Measurements from ENCODE around the gene PTEN.
"Not testable (repeated sequence)": the region's sequence is repeated elsewhere in the genome, so short reads cannot be mapped to it uniquely, and the experiment has no call there.

The PTEN gene

DNA sequence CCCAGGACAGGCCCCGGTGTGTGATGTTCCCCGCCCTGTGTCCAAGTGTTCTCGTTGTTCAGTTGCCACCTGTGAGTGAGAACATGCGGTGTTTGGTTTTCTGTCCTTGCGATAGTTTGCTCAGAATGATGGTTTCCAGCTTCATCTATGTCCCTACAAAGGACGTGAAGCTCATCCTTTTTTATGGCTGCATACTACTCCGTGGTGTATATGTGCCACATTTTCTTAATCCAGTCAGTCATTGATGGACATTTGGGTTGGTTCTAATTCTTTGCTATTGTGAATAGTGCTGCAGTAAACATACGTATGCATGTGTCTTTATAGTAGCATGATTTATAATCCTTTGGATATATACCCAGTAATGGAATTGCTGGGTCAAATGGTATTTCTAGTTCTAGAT, 34.5 kb downstream of the PTEN start:
- H3K27me3 Mint-ChIP-seq, H3K4me1 Mint-ChIP-seq, DNase-seq, H3K4me3 Mint-ChIP-seq, H3K27ac Mint-ChIP-seq, CTCF ChIA-PET: not testable (repeated sequence)
- H3K36me3 Mint-ChIP-seq = peaks cover 82% of the 10 kb centered on the region
- H3K9me3 Mint-ChIP-seq = peaks cover 32% of the 10 kb centered on the region

DNA sequence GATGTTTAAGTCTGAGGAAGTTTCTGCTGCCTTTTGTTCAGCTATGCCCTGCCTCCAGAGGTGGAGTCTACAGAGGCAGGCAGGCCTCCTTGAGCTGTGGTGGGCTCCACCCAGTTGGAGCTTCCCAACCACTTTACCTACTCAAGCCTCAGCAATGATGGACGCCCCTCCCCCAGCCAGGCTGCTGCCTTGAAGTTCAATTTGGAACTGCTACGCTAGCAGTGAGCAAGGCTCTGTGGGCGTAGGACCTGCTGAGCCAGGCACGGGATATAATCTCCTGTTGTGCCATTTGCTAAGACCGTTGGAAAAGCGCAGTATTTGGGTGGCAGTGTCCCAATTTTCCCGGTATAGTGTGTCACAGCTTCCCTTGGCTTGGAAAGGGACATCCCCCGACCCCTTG, 40.0 kb downstream of the PTEN start:
- Mint-ChIP-seq H3K9me3 (peaks cover 38% of the 10 kb centered on the region), H3K36me3 (peaks cover 93% of the 10 kb centered on the region), H3K4me1 (peaks cover 11% of the 10 kb centered on the region)
- H3K27ac Mint-ChIP-seq, CTCF ChIA-PET, H3K4me3 Mint-ChIP-seq, H3K27me3 Mint-ChIP-seq, DNase-seq: not testable (repeated sequence)

DNA sequence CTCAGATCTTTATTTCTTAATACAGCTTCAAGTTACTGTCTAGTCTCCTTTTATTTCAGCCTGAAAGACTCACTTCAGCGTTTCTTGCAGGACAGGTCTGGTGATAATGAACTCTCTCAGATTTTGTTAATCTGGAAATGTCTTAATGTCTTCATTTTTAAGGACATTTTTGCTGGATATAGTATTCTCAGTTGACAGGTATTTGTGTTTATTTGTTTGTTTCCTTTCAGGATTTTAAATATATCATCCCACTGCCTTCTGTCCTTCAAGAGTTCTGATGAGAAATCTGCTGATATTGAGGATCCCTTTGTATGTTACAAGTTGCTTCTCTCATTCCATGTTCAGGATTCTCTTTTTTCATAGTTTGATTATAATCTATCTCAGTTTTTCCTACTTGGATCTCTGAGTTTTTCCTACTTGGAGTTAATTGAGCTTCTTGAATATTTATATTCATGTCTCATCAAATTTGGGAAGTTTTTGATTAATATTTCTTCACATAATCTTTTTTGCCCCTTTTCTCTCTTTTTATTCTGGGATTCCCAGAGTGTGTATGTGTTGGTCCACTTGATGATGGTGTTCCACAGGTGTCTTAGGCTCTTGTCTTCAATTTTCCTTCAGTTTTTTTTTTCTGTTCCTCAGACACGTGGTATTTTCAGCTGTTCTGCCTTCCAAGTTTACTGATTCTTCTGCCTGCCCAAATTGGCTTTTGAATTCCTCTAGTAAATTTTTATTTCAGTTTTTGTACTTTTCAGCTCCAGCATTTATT, 49.9 kb downstream of the PTEN start:
- DNase-seq = no peak
- no peak overlapping the region for H3K27ac Mint-ChIP-seq
- no peaks in the 10 kb centered on the region for H3K27me3 Mint-ChIP-seq
- H3K4me3 Mint-ChIP-seq = no peak overlapping the region
- peaks cover 72% of the 10 kb centered on the region for H3K36me3 Mint-ChIP-seq
- peaks cover 26% of the 10 kb centered on the region for H3K4me1 Mint-ChIP-seq
- peaks cover 28% of the 10 kb centered on the region for H3K9me3 Mint-ChIP-seq
- CTCF ChIA-PET = interaction anchor here (0.6 kb wide), 1 partner anchor 16 kb away, joined by 3 read pairs; no protein-coding TSS in a partner anchor

DNA sequence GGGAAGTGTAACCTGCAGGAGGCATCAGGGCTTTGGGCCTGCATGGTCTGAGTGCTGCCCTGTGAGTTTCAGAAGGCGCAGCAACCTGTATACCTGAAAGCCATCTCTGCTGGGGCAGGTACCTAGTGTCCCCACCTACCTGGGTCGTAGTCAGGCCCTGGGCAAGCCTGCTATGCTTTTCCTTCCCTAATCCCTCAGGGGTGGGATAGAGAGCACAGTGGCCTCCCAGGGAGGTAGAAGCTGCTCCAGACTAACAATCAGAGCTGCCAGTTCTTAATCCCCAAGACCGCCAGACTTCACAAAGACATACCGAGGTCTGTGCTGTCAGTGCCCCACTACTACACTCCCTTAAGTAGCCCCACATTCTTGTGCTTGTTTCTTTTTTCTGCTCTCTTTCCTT, 52.0 kb downstream of the PTEN start:
- no peak for DNase-seq
- Mint-ChIP-seq H3K4me1 (peaks cover 37% of the 10 kb centered on the region), H3K9me3 (peaks cover 28% of the 10 kb centered on the region), H3K36me3 (peaks cover 75% of the 10 kb centered on the region), H3K4me3 (no peak overlapping the region), H3K27me3 (no peaks in the 10 kb centered on the region), H3K27ac (no peak overlapping the region)
- CTCF ChIA-PET = no interaction called here

DNA sequence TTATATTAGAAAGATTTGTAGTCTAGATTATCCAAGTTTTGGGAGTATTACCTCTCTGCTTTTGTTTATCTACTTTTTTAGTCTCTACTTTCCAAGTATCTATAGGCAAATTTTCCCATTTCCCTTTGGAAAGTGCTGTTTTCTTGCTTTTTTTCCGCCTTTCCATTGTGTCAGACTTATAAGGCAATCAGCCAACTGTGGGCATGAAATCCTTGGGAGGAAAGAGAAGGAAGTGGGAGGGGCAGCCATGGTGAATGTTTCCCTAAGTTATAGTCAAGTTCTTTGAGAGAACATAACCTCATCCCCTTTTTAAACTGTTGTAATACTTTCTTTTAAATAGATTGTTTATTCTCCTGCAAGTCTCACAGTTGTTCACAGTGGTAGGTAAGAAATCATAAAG, 52.6 kb downstream of the PTEN start:
- peaks cover 77% of the 10 kb centered on the region for H3K36me3 Mint-ChIP-seq
- H3K4me1 Mint-ChIP-seq = peaks cover 37% of the 10 kb centered on the region
- H3K27ac Mint-ChIP-seq = no peak overlapping the region
- no peak overlapping the region for H3K4me3 Mint-ChIP-seq
- CTCF ChIA-PET = no interaction called here
- no peaks in the 10 kb centered on the region for H3K27me3 Mint-ChIP-seq
- no peak for DNase-seq
- H3K9me3 Mint-ChIP-seq = peaks cover 25% of the 10 kb centered on the region

DNA sequence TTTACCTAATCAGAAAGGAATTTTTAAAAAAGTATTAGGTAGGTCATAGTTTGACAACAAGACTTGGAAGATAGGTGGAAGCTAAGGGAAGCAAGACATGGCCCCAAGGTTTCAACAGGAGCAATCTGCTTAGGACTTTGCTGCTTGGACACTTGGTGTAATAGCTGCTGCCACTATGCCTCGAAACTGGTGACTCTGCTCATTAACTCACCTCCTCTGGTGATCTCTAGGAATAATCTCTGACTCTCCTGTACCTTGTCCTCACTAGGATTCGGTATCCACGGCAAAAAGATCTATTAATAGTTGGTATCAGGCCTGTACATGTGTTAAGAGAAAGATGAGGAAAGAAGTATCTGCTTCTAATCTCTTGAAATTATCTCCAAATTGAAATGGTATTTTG, 53.1 kb downstream of the PTEN start:
- Mint-ChIP-seq H3K27ac (no peak overlapping the region), H3K4me1 (peaks cover 37% of the 10 kb centered on the region), H3K9me3 (peaks cover 23% of the 10 kb centered on the region), H3K36me3 (peaks cover 74% of the 10 kb centered on the region), H3K4me3 (no peak overlapping the region), H3K27me3 (no peaks in the 10 kb centered on the region)
- no peak for DNase-seq
- CTCF ChIA-PET = no interaction called here

DNA sequence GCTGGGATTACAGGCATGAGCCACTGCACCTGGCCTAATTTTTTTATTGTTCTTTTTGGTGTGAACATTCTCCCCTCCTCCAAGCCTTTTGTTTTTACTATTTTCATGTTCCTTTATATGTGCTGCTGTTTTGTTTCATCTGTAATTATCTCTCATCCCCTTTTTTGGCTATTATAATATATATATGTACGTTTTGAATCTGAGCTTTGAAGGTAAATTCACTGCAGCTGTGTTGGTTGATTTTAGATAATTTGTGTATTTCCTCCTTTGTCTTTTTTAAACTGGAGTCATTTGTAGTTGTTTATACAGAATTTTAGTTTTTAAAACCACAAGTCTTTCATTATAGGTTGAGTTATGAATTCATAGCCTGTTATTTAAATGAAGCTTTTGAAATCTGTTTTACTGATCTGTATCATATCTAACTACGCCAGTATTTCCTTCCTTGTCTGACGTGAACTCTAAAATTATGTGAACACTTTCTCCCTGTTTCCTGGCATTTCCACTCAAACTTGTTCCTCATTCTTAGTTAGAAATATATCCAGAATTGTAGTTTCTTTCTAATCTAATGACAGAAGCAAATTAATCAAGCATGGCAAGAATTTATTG, 54.9 kb downstream of the PTEN start:
- peaks cover 50% of the 10 kb centered on the region for H3K4me1 Mint-ChIP-seq
- peaks cover 8% of the 10 kb centered on the region for H3K9me3 Mint-ChIP-seq
- H3K27ac Mint-ChIP-seq = peak overlapping the region; percentile 24
- H3K4me3 Mint-ChIP-seq = no peak overlapping the region
- no peaks in the 10 kb centered on the region for H3K27me3 Mint-ChIP-seq
- DNase-seq = no peak
- CTCF ChIA-PET = interaction anchor here (0.7 kb wide), 1 partner anchor 44 kb away, joined by 3 read pairs; no protein-coding TSS in a partner anchor
- H3K36me3 Mint-ChIP-seq = peaks cover 71% of the 10 kb centered on the region

DNA sequence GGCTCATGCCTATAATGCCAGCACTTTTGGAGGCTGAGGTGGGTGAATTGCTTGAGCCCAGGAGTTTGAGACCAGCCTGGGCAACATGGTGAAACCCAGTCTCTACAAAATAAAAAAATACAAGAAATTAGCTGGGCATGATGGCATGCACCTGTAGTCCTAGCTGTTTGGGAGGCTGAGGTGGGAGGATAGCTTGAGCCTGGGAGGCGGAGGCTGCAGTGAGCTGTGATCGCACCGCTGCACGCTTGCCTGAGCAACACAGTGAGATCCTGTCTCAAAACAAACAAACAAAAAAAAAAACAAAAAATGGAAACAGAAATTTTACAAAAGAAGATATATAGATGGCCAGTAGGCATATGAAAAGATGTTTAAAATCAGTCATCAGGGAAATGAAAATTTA, 57.1 kb downstream of the PTEN start:
- DNase-seq = no peak
- no peaks in the 10 kb centered on the region for H3K27me3 Mint-ChIP-seq
- H3K36me3 Mint-ChIP-seq = peaks cover 73% of the 10 kb centered on the region
- CTCF ChIA-PET = no interaction called here
- H3K4me1 Mint-ChIP-seq = peaks cover 63% of the 10 kb centered on the region
- H3K4me3 Mint-ChIP-seq = no peak overlapping the region
- no peaks in the 10 kb centered on the region for H3K9me3 Mint-ChIP-seq
- no peak overlapping the region for H3K27ac Mint-ChIP-seq

DNA sequence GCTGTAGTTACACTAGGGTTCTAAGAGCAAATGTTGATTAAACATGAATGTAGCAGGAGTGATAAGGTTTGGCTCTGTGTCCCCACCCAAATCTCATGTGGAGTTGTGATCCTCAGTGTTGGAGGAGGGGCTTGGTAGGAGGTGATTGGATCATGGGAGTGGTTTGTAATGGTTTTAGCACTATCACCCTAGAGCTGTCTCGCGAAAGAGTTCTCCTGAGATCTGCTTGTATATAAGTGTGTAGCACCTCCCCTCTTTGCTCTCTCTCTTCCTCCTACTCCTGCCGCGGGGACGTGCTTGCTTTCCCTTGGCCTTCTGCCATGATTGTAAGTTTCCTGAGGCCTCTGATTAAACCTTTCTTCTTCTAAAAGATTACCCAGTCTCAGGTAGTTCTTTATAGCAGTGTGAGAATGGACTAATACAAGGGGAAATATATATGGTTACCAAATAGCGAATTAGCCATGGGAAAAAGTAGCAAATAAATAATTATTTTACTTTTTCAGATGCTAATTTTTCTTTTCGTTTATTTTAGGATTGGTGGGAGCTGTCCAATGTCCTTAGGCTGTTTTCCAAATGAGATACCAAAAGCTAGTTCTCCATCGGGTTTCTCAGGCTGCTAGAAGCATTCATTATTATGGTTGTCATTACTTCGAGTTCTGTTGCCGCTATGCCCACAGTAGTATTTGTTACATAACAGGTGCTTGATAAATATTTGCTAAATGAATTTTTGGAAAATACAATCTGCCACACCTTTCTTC, 58.7 kb downstream of the PTEN start:
- no peak overlapping the region for H3K4me3 Mint-ChIP-seq
- H3K36me3 Mint-ChIP-seq = peaks cover 74% of the 10 kb centered on the region
- H3K27ac Mint-ChIP-seq = no peak overlapping the region
- H3K9me3 Mint-ChIP-seq = no peaks in the 10 kb centered on the region
- no peaks in the 10 kb centered on the region for H3K27me3 Mint-ChIP-seq
- DNase-seq = no peak
- H3K4me1 Mint-ChIP-seq = peaks cover 62% of the 10 kb centered on the region
- CTCF ChIA-PET = no interaction called here

DNA sequence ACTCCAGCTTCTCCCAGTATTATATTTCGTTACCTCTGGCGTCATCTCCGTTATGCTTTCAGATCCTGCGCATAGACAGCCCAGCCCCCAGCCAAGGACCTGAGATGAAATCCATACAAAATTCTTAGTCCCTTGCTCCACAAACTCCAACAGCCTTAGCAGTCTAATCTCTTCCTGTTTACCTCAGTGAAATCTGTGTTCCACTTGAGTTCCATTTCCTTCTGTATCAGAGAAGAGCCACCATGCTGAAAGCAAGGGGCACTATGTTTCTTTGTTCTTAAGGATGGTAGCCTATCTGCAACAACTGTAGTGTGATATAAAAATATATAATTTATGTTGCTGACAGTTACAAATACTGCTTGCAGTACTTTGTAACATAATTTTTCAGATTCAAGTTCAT, 59.8 kb downstream of the PTEN start:
- Mint-ChIP-seq H3K9me3 (no peaks in the 10 kb centered on the region), H3K4me3 (no peak overlapping the region), H3K27ac (no peak overlapping the region), H3K4me1 (peaks cover 55% of the 10 kb centered on the region), H3K36me3 (peaks cover 78% of the 10 kb centered on the region), H3K27me3 (no peaks in the 10 kb centered on the region)
- DNase-seq = no peak
- CTCF ChIA-PET = no interaction called here

DNA sequence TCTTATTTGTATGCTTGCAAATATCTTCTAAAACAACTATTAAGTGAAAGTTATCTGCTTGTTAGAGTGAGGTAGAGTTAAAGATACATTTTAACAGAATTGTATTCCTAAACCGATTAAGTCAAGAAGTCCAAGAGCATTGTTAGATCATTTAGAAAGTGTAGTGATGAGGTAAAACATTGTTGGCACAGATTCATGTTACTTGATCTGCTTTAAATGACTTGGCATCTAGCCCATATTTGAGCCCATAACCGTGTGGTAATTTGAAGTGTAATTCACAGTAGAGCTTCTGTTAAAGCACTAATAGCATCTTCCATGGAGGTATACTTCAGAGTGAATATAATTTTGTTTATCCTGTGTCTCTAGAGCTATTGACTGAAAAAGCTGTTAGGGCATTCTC, 62.1 kb downstream of the PTEN start:
- Mint-ChIP-seq H3K36me3 (peaks cover 70% of the 10 kb centered on the region), H3K27ac (no peak overlapping the region), H3K4me3 (no peak overlapping the region), H3K9me3 (no peaks in the 10 kb centered on the region), H3K4me1 (peaks cover 53% of the 10 kb centered on the region), H3K27me3 (no peaks in the 10 kb centered on the region)
- no peak for DNase-seq
- CTCF ChIA-PET = no interaction called here

DNA sequence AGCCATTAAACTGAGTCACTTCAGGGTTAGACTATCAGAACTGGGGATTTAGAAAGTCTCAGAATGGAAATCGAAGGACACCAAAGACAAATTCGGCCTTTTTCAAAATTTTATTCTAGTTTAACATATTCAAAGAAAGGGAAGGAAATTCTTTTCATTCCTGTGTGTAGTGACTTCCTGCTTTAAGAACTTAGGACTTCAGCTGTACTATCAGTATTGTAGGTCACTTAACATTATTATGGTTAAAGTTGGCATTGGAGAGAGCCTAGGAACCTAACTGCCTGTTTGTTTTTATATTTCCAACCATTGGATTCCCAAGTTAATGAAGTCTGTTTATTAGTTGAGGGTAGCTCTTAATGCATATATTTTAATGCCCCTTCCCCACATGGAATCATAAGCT, 63.7 kb downstream of the PTEN start:
- no peak overlapping the region for H3K27ac Mint-ChIP-seq
- no peaks in the 10 kb centered on the region for H3K9me3 Mint-ChIP-seq
- CTCF ChIA-PET = no interaction called here
- H3K4me1 Mint-ChIP-seq = peaks cover 52% of the 10 kb centered on the region
- no peak overlapping the region for H3K4me3 Mint-ChIP-seq
- DNase-seq = no peak
- peaks cover 63% of the 10 kb centered on the region for H3K36me3 Mint-ChIP-seq
- H3K27me3 Mint-ChIP-seq = no peaks in the 10 kb centered on the region

DNA sequence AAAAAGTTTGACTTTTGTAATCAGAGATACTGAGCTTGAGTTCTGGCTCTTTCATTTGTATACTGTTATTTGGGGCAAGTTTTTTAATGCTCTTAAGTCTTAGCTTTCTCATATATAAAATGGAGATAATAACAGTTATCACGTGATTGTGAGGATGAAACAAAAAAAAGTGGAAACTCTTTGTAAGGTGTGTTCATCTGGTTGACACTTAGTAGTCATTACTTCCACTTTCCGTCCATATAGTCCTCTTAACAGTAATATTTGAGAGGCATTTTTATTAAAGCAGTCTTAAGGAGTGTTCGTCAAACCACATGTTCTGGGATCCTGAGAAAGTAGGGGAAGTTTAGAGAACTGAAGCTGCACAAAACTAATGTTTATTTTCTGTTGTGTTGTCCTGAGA, 65.6 kb downstream of the PTEN start:
- H3K36me3 Mint-ChIP-seq = peaks cover 55% of the 10 kb centered on the region
- no peak overlapping the region for H3K27ac Mint-ChIP-seq
- no peak overlapping the region for H3K4me3 Mint-ChIP-seq
- CTCF ChIA-PET = interaction anchor here (0.7 to 1.1 kb wide), 2 partner anchors 10 to 15 kb away, joined by 3 read pairs; no protein-coding TSS in a partner anchor
- peaks cover 38% of the 10 kb centered on the region for H3K4me1 Mint-ChIP-seq
- H3K9me3 Mint-ChIP-seq = no peaks in the 10 kb centered on the region
- H3K27me3 Mint-ChIP-seq = no peaks in the 10 kb centered on the region
- no peak for DNase-seq

DNA sequence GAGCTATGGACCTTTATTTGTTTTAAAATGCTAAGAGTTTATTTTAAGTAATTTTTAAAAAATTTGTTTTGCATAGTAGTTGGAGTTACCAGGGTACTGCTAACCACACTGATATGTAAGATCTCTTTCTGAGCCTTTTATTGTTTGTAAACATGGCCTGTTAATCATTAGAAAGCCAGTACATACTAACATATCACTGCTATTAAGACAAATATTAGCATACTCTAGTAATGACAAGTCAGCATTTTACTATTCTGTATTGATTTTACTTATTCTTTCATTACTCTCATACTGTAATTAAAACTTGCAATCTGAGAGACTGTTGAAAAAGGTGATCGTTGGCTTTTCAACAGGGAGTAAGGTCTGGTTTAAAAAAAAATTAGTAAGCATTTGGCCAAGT, 66.7 kb downstream of the PTEN start:
- Mint-ChIP-seq H3K4me1 (peaks cover 29% of the 10 kb centered on the region), H3K27me3 (no peaks in the 10 kb centered on the region), H3K4me3 (no peak overlapping the region), H3K27ac (no peak overlapping the region), H3K9me3 (no peaks in the 10 kb centered on the region), H3K36me3 (peaks cover 54% of the 10 kb centered on the region)
- CTCF ChIA-PET = no interaction called here
- DNase-seq = no peak

All from activated naive CD4-positive, alpha-beta T cell treated with anti-CD3 and anti-CD28 coated beads, Interleukin-2, amount 10 ng/mL, durations not matched to agents 7 days and 5 days (primary cell).